ENCODE data around the gene CCBE1.
"Not testable (repeated sequence)": the region's sequence is repeated elsewhere in the genome, so short reads cannot be mapped to it uniquely, and the experiment has no call there.

CCBE1 gene

GRCh38 chr18:59697236-59697932 is at the start of gene CCBE1:
CCBE1 (minus strand) TSS chr18:59697423.
- DNase-seq: peak; percentile 70

- DNase-seq: no peak
These were observed 47.1 kb upstream of the CCBE1 start for GRCh38 chr18:59744271-59744721.

- DNase-seq: no peak
These were observed 46.3 kb upstream of the CCBE1 start for GRCh38 chr18:59743566-59743965.

- no peak for DNase-seq
These were observed 45.3 kb upstream of the CCBE1 start for GRCh38 chr18:59742325-59743111.

- DNase-seq: no peak
These were observed 42.9 kb upstream of the CCBE1 start for GRCh38 chr18:59740141-59740540.

GRCh38 chr18:59737776-59738300 is 40.6 kb upstream of the CCBE1 start:
- no peak for DNase-seq

GRCh38 chr18:59737335-59737734 is 40.1 kb upstream of the CCBE1 start:
- not testable (repeated sequence) for DNase-seq

- no peak for DNase-seq
These were observed 38.8 kb upstream of the CCBE1 start for GRCh38 chr18:59736061-59736460.

- DNase-seq: no peak
These were observed 38.1 kb upstream of the CCBE1 start for GRCh38 chr18:59735269-59735860.

GRCh38 chr18:59733421-59733820 is 36.2 kb upstream of the CCBE1 start:
- no peak for DNase-seq

GRCh38 chr18:59730896-59731295 is 33.7 kb upstream of the CCBE1 start:
- DNase-seq: no peak

- no peak for DNase-seq
These were observed 32.6 kb upstream of the CCBE1 start for GRCh38 chr18:59729781-59730180.

GRCh38 chr18:59728816-59729215 is 31.6 kb upstream of the CCBE1 start:
- DNase-seq: no peak

GRCh38 chr18:59725142-59725541 is 27.9 kb upstream of the CCBE1 start:
- no peak for DNase-seq

GRCh38 chr18:59724103-59724502 is 26.9 kb upstream of the CCBE1 start:
- no peak for DNase-seq

GRCh38 chr18:59721931-59722330 is 24.7 kb upstream of the CCBE1 start:
- no peak for DNase-seq

- no peak for DNase-seq
These were observed 24.0 kb upstream of the CCBE1 start for GRCh38 chr18:59721211-59721610.

- no peak for DNase-seq
These were observed 22.4 kb upstream of the CCBE1 start for GRCh38 chr18:59719544-59720181.

- no peak for DNase-seq
These were observed 21.4 kb upstream of the CCBE1 start for GRCh38 chr18:59718464-59719157.

- DNase-seq: no peak
These were observed 20.9 kb upstream of the CCBE1 start for GRCh38 chr18:59718108-59718463.

- no peak for DNase-seq
These were observed 20.1 kb upstream of the CCBE1 start for GRCh38 chr18:59717291-59717690.

- DNase-seq: no peak
These were observed 18.7 kb upstream of the CCBE1 start for GRCh38 chr18:59715966-59716369.

- DNase-seq: no peak
These were observed 18.2 kb upstream of the CCBE1 start for GRCh38 chr18:59715445-59715844.
